H9 (cell line): Measurements from ENCODE around the gene SLC7A6. TPM values are rescaled to one million over a fixed set of nuclear protein-coding genes. Genes with fewer than 3 reads are reported as not detected.
A peak's percentile ranks its signal among the peaks of the same experiment; 100 is the strongest.

Experiments used
- DNase-seq: peaks from one replicate; pipeline ENCODE4 v3.0.0-alpha.2; 2017
- H2AFZ ChIP-seq: one replicate; pipeline ENCODE4 v1.6.1; 2013; ENCODE audit warnings: mild to moderate bottlenecking, low read length, control low read depth, moderate library complexity
- H2AK5ac ChIP-seq: 2 replicates; pipeline ENCODE4 v1.6.1; 2013; ENCODE audit warnings: low read length, control low read depth, mixed read lengths; ENCODE audit not compliant: insufficient read length
- H2BK120ac ChIP-seq: one replicate; pipeline ENCODE4 v1.6.1; 2013; ENCODE audit warnings: low read depth, mild to moderate bottlenecking, low read length, control low read depth, inconsistent platforms; ENCODE audit not compliant: poor library complexity, severe bottlenecking
- H2BK12ac ChIP-seq: 2 replicates; pipeline ENCODE4 v1.6.1; 2013; ENCODE audit warnings: low read length, control low read depth, mixed read lengths, low read depth; ENCODE audit not compliant: insufficient read length
- H2BK15ac ChIP-seq: 2 replicates; pipeline ENCODE4 v1.6.1; 2013; ENCODE audit warnings: low read depth, low read length, control low read depth
- H2BK20ac ChIP-seq: one replicate; pipeline ENCODE4 v1.6.1; 2013; ENCODE audit warnings: low read depth, mild to moderate bottlenecking, low read length, control low read depth, inconsistent platforms; ENCODE audit not compliant: poor library complexity, severe bottlenecking
- H2BK5ac ChIP-seq: 2 replicates; pipeline ENCODE4 v1.6.1; 2013; ENCODE audit warnings: low read length, control low read depth, mixed read lengths; ENCODE audit not compliant: insufficient read length
- H3K14ac ChIP-seq: 2 replicates; pipeline ENCODE4 v1.6.1; 2013; ENCODE audit warnings: low read length, control low read depth; ENCODE audit not compliant: insufficient read depth
- H3K18ac ChIP-seq: 2 replicates; pipeline ENCODE4 v1.6.1; 2013; ENCODE audit warnings: low read depth, mild to moderate bottlenecking, mixed read lengths, low read length, control low read depth; ENCODE audit not compliant: insufficient read length
- H3K23ac ChIP-seq: 2 replicates; pipeline ENCODE4 v1.6.1; 2013; ENCODE audit warnings: low read length, control low read depth, mixed read lengths, low read depth; ENCODE audit not compliant: insufficient read length
- H3K23me2 ChIP-seq: 2 replicates; pipeline ENCODE4 v1.6.1; 2013; ENCODE audit warnings: low read depth, mild to moderate bottlenecking, mixed read lengths, low read length, control low read depth; ENCODE audit not compliant: insufficient read length, poor library complexity, severe bottlenecking
- H3K27ac ChIP-seq: 2 replicates; pipeline ENCODE4 v1.5.1; 2013; ENCODE audit warnings: low read length, control low read depth, mixed read lengths, low read depth; ENCODE audit not compliant: insufficient read length
- H3K27me3 ChIP-seq: 2 replicates; pipeline ENCODE4 v1.6.1; 2013; ENCODE audit warnings: low read length, control low read depth, inconsistent platforms; ENCODE audit not compliant: insufficient read depth
- H3K4ac ChIP-seq: 2 replicates; pipeline ENCODE4 v1.6.1; 2013; ENCODE audit warnings: low read depth, mild to moderate bottlenecking, control low read depth, inconsistent platforms, low read length, moderate library complexity
- H3K4me1 ChIP-seq: 2 replicates; pipeline ENCODE4 v1.6.1; 2013; ENCODE audit warnings: low read length, control low read depth, inconsistent platforms; ENCODE audit not compliant: insufficient read depth
- H3K4me2 ChIP-seq: 2 replicates; pipeline ENCODE4 v1.6.1; 2013; ENCODE audit warnings: low read length, control low read depth, mixed read lengths; ENCODE audit not compliant: insufficient read length, insufficient read depth
- H3K56ac ChIP-seq: 2 replicates; pipeline ENCODE4 v1.6.1; 2013; ENCODE audit warnings: low read depth, mild to moderate bottlenecking, mixed read lengths, low read length, control low read depth; ENCODE audit not compliant: insufficient read length
- H3K79me1 ChIP-seq: 2 replicates; pipeline ENCODE4 v1.6.1; 2013; ENCODE audit warnings: low read depth, mild to moderate bottlenecking, moderate library complexity, low read length, control low read depth, inconsistent platforms; ENCODE audit not compliant: insufficient read depth, poor library complexity, severe bottlenecking
- H3K79me2 ChIP-seq: 2 replicates; pipeline ENCODE4 v1.6.1; 2013; ENCODE audit warnings: low read length, control low read depth, inconsistent platforms; ENCODE audit not compliant: insufficient read depth
- H3K9ac ChIP-seq: 2 replicates; pipeline ENCODE4 v1.6.1; 2013; ENCODE audit warnings: low read length, control low read depth, mixed read lengths; ENCODE audit not compliant: insufficient read length; ENCODE audit errors: extremely low read depth
- H3K9me3 ChIP-seq: one replicate; pipeline ENCODE4 v1.6.1; 2013; ENCODE audit warnings: low read depth, low read length, inconsistent platforms; ENCODE audit not compliant: control insufficient read depth
- H3T11ph ChIP-seq: one replicate; pipeline ENCODE4 v1.6.1; 2013; ENCODE audit warnings: mild to moderate bottlenecking, low read length, control low read depth, inconsistent platforms
- H4K20me1 ChIP-seq: one replicate; pipeline ENCODE4 v1.6.1; 2013; ENCODE audit not compliant: control insufficient read depth, insufficient read length, insufficient read depth
- H4K5ac ChIP-seq: 2 replicates; pipeline ENCODE4 v1.6.1; 2013; ENCODE audit warnings: low read depth, mild to moderate bottlenecking, mixed read lengths, low read length, control low read depth; ENCODE audit not compliant: insufficient read length
- H4K8ac ChIP-seq: replicated peaks from 2 replicates; pipeline ENCODE4 v1.6.1; 2013; ENCODE audit warnings: low read length, control low read depth, mixed read lengths, low read depth; ENCODE audit not compliant: insufficient read length
- H4K91ac ChIP-seq: 2 replicates; pipeline ENCODE4 v1.6.1; 2013; ENCODE audit warnings: low read depth, mild to moderate bottlenecking, moderate library complexity, mixed read lengths, low read length, control low read depth; ENCODE audit not compliant: insufficient read length
- H3K27ac Mint-ChIP-seq, 3 experiments: 2 replicates in 2 of 3; 3 replicates in 1 of 3; pipeline ENCODE4 v1.8.0; 2020 to 2021; ENCODE audit warnings: mixed read lengths in 3 of 3, mild to moderate bottlenecking in 1 of 3, moderate library complexity in 1 of 3
- H3K27me3 Mint-ChIP-seq: 2 replicates; pipeline ENCODE4 v1.8.0; 2021; ENCODE audit warnings: low read depth, mild to moderate bottlenecking, moderate library complexity, mixed read lengths
- H3K36me3 Mint-ChIP-seq, 3 experiments: 2 replicates in 2 of 3; 3 replicates in 1 of 3; pipeline ENCODE4 v1.8.0; 2020 to 2021; ENCODE audit warnings: low read depth in 3 of 3, mixed read lengths in 3 of 3; ENCODE audit not compliant: insufficient read depth in 1 of 3
- H3K4me1 Mint-ChIP-seq, 2 experiments: 2 replicates each; pipeline ENCODE4 v1.8.0; 2020; ENCODE audit warnings: mixed read lengths in 2 of 2
- H3K4me3 Mint-ChIP-seq, 2 experiments: 2 replicates in 1 of 2; 3 replicates in 1 of 2; pipeline ENCODE4 v1.8.0; 2020 to 2021; ENCODE audit warnings: mild to moderate bottlenecking in 2 of 2, mixed read lengths in 2 of 2, moderate library complexity in 1 of 2
- H3K9me3 Mint-ChIP-seq, 2 experiments: 2 replicates in 1 of 2; 3 replicates in 1 of 2; pipeline ENCODE4 v1.8.0; 2020; ENCODE audit warnings: mild to moderate bottlenecking in 2 of 2, mixed read lengths in 2 of 2, moderate library complexity in 1 of 2
- CTCF ChIP-seq: fragments of 200-600 bp; sonication (generic); conservative IDR thresholded peaks from 3 replicates; pipeline ENCODE4 v1.8.0; 2021; ENCODE audit warnings: antibody characterized with exemption, mild to moderate bottlenecking
- WGBS: extraction: QIAGEN DNeasy Blood & Tissue Kit; methylation state at CpG from one replicate; pipeline ENCODE4 v1.1.7; 2013; ENCODE audit warnings: missing lambda C conversion rate, low lambda C conversion rate, mixed read lengths; ENCODE audit not compliant: insufficient read length; ENCODE audit errors: extremely low coverage; 5-methylcytosine and 5-hydroxymethylcytosine counted together
- total RNA-seq: library from RNA; stranded (reverse); gene quantifications from 2 replicates; pipeline ENCODE4 v1.2.1, GENCODE V29; 2021

Gene SLC7A6
- total RNA-seq, 1 experiment from 2014 or later: 21.1 TPM

GRCh38 chr16:68270353-68270752 lies 6.0 kb downstream of the SLC7A6 start:
- H2AK5ac ChIP-seq: no peak overlapping the region
- no peak overlapping the region for H4K8ac ChIP-seq

More at GRCh38 chr16:68270353-68270752, 6.0 kb downstream of the SLC7A6 start:
- Histone ChIP-seq H3K79me2 (peaks cover 1% of the 10 kb centered on the region; the same call in 1 of the 2 replicates), H2BK20ac (no peak overlapping the region), H3K27me3 (no peaks in the 10 kb centered on the region), H4K20me1 (no peaks in the 10 kb centered on the region), H2BK12ac (no peak overlapping the region), H3K18ac (no peak overlapping the region), H3T11ph (no peak overlapping the region), H2AFZ (no peak overlapping the region), H4K5ac (no peak overlapping the region), H3K23me2 (peaks cover under 1% of the 10 kb centered on the region), H3K4me1 (peaks cover 6% of the 10 kb centered on the region; the same call in 1 of the 2 replicates), H2BK5ac (no peak overlapping the region), H3K4me2 (no peak overlapping the region), H3K9me3 (no peaks in the 10 kb centered on the region), H3K4ac (no peak overlapping the region), H3K27ac (no peak overlapping the region), H3K56ac (no peak overlapping the region), H2BK120ac (no peak overlapping the region), H4K91ac (no peak overlapping the region), H2BK15ac (no peak overlapping the region), H3K23ac (no peak overlapping the region), H3K9ac (no peak overlapping the region), H3K14ac (no peak overlapping the region), H3K79me1 (peaks cover 3% of the 10 kb centered on the region)
- H3K9me3 Mint-ChIP-seq: no peaks in the 10 kb centered on the region
- H3K4me1 Mint-ChIP-seq: peaks cover 20 to 25% of the 10 kb centered on the region in 2 experiments
- no CpG with 5 or more reads among the region's 1 CpG for WGBS
- 0 out of 2 replicates have a peak, but pooled peaks cover under 1% of the 10 kb centered on the region for H3K27me3 Mint-ChIP-seq
- DNase-seq: no peak
- no peak overlapping the region for H3K4me3 Mint-ChIP-seq
- peaks cover 12 to 22% (median 16%) of the 10 kb centered on the region in 3 experiments; a peak in 5 of 7 replicates for H3K36me3 Mint-ChIP-seq
- H3K27ac Mint-ChIP-seq: peak overlapping the region in 1 of 3 experiments; percentile 83; a peak in 1 of 7 replicates
- no peak for TF ChIP-seq CTCF
